ENCODE results near the gene SPATA33. TPM values are rescaled to one million over a fixed set of nuclear protein-coding genes. Genes with fewer than 3 reads are reported as not detected.

Gene SPATA33
- total RNA-seq, 1 experiment from 2014 or later, result 25.6 TPM

- H3K4me2 ChIP-seq, result no peak overlapping the region
- no peaks in the 10 kb centered on the region for H3K9me3 ChIP-seq (ENCODE audit: insufficient read depth, low read depth)
- no peaks in the 10 kb centered on the region for H3K9me2 ChIP-seq (ENCODE audit: insufficient read depth)
- H3K27me3 ChIP-seq (ENCODE audit: insufficient read depth, low read depth), result no peaks in the 10 kb centered on the region
- ChIA-PET POLR2A (ENCODE audit: unreplicated experiment) (interaction anchor here (0.6 to 0.9 kb wide), 6 partner anchors 13 to 188 kb away, joined by 4 to 8 read pairs (median 6); partner anchors contain the start of gene VPS9D1), CTCF (interaction anchor here (0.5 to 1.2 kb wide), 2 partner anchors 102 to 154 kb away, joined by 4 to 11 read pairs; no protein-coding TSS in a partner anchor)
- no peak overlapping the region for H3K27ac ChIP-seq
- TF ChIP-seq, protein P1, sequence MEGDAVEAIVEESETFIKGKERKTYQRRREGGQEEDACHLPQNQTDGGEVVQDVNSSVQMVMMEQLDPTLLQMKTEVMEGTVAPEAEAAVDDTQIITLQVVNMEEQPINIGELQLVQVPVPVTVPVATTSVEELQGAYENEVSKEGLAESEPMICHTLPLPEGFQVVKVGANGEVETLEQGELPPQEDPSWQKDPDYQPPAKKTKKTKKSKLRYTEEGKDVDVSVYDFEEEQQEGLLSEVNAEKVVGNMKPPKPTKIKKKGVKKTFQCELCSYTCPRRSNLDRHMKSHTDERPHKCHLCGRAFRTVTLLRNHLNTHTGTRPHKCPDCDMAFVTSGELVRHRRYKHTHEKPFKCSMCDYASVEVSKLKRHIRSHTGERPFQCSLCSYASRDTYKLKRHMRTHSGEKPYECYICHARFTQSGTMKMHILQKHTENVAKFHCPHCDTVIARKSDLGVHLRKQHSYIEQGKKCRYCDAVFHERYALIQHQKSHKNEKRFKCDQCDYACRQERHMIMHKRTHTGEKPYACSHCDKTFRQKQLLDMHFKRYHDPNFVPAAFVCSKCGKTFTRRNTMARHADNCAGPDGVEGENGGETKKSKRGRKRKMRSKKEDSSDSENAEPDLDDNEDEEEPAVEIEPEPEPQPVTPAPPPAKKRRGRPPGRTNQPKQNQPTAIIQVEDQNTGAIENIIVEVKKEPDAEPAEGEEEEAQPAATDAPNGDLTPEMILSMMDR (conservative IDR thresholded peaks at IDR 0.05), result no peak
- TF ChIP-seq EZH2 (IDR thresholded peaks at IDR 0.05; ENCODE audit: low read depth), result no peak
- H3K36me3 ChIP-seq (ENCODE audit: low read depth), result no peaks in the 10 kb centered on the region
- no TSS peak for BruUV-seq (replicated peaks)
- no peaks in the 10 kb centered on the region; the same call in 1 of the 2 replicates for H3K4me1 ChIP-seq (replicated peaks; ENCODE audit: insufficient read depth)
- H3F3A ChIP-seq (ENCODE audit: insufficient read depth, low read depth), result peaks cover 34% of the 10 kb centered on the region; the same call in 1 of the 2 replicates
- H2AFZ ChIP-seq, result no peak overlapping the region
- no peak overlapping the region for H3K4me3 ChIP-seq
- H4K20me1 ChIP-seq (ENCODE audit: insufficient read depth), result no peaks in the 10 kb centered on the region
- DNase-seq, result no peak
- no peaks in the 10 kb centered on the region for H3K79me2 ChIP-seq (ENCODE audit: low read depth)
- intact Hi-C loops (cut with micrococcal nuclease; ENCODE audit: unreplicated experiment), result loop anchor here (1.0 to 10.0 kb wide), 2 partner anchors 87 to 462 kb away; no protein-coding TSS in a partner anchor
Observed at GRCh38 chr16:89706518-89707260, 49.1 kb downstream of the SPATA33 start.

DNA sequence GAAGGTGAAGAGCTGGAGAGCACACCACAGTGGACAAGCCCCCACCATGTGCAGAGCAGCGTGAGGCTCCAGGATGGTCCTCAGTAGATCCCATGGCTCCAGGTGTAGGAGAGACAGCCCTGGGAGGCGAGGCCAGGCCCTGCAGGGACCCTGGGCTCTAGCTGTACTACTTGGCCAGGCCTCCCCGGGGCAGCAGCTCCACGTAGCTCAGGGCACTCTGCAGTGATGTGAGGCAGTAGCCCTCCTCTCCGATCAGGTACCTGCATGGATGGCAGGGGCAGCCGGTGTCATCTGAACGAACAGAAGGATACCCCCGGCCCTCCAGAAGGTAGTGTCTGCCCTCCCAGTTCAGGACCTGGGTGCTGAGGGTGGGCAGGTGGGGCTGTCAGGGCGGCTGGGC lies 50.1 kb downstream of the SPATA33 start:
- no TSS peak for BruUV-seq (replicated peaks)
- intact Hi-C loops (cut with micrococcal nuclease; ENCODE audit: unreplicated experiment), result loop anchor here (10.0 kb wide), 1 partner anchor 463 kb away; no protein-coding TSS in a partner anchor
- TF ChIP-seq, protein P1 (conservative IDR thresholded peaks at IDR 0.05), result no peak
- TF ChIP-seq EZH2 (IDR thresholded peaks at IDR 0.05; ENCODE audit: low read depth), result no peak
- Histone ChIP-seq H3K4me3 (no peak overlapping the region), H4K20me1 (ENCODE audit: insufficient read depth) (no peaks in the 10 kb centered on the region), H3K9me2 (ENCODE audit: insufficient read depth) (no peaks in the 10 kb centered on the region), H3K9me3 (ENCODE audit: insufficient read depth, low read depth) (no peaks in the 10 kb centered on the region), H3K36me3 (ENCODE audit: low read depth) (no peaks in the 10 kb centered on the region), H3K4me2 (no peak overlapping the region), H3K4me1 (replicated peaks; ENCODE audit: insufficient read depth) (0 out of 2 replicates have a peak, but pooled peaks cover under 1% of the 10 kb centered on the region), H3K27me3 (ENCODE audit: insufficient read depth, low read depth) (no peaks in the 10 kb centered on the region), H2AFZ (no peak overlapping the region), H3K27ac (no peak overlapping the region), H3K79me2 (ENCODE audit: low read depth) (peaks cover 8% of the 10 kb centered on the region), H3F3A (ENCODE audit: insufficient read depth, low read depth) (peaks cover 31% of the 10 kb centered on the region; the same call in 1 of the 2 replicates)
- no peak for DNase-seq
- ChIA-PET CTCF (no interaction called here), POLR2A (ENCODE audit: unreplicated experiment) (no interaction called here)

DNA sequence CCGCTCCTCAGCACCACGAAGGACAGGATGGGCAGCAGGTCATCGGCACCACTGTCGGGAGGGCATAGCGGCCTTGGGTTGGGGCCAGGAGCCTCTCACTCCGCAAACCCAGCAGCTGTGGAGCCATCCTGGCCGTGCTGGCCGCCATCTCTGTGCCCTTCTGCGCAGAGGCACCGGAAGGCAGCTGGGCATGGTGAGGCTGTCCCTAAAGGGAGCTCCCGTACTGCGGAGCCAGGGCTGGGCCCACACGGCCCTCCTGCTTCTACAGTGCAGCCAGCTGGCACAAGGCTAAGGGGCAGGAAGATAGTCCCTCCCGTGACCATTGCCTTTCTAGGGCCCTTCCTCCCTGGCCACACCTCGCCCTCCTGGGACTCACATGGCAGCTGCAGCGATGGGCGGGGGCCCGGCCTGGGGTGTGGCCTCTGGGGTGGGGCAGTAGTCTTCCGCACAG lies 50.9 kb downstream of the SPATA33 start:
- no TSS peak for BruUV-seq (replicated peaks)
- intact Hi-C loops (cut with micrococcal nuclease; ENCODE audit: unreplicated experiment), result loop anchor here (10.0 kb wide), 1 partner anchor 464 kb away; no protein-coding TSS in a partner anchor
- Histone ChIP-seq H3K79me2 (ENCODE audit: low read depth) (peaks cover 17% of the 10 kb centered on the region), H3K27me3 (ENCODE audit: insufficient read depth, low read depth) (no peaks in the 10 kb centered on the region), H3K27ac (no peak overlapping the region), H3K4me1 (replicated peaks; ENCODE audit: insufficient read depth) (peaks cover 4% of the 10 kb centered on the region; the same call in 1 of the 2 replicates), H3K9me3 (ENCODE audit: insufficient read depth, low read depth) (no peaks in the 10 kb centered on the region), H3K4me2 (no peak overlapping the region), H3F3A (ENCODE audit: insufficient read depth, low read depth) (peaks cover 26% of the 10 kb centered on the region; the same call in 1 of the 2 replicates), H3K9me2 (ENCODE audit: insufficient read depth) (no peaks in the 10 kb centered on the region), H3K4me3 (no peak overlapping the region), H3K36me3 (ENCODE audit: low read depth) (no peaks in the 10 kb centered on the region), H4K20me1 (ENCODE audit: insufficient read depth) (no peaks in the 10 kb centered on the region), H2AFZ (no peak overlapping the region)
- CTCF ChIA-PET, result no interaction called here
- TF ChIP-seq, protein P1 (conservative IDR thresholded peaks at IDR 0.05), result no peak
- no peak for TF ChIP-seq EZH2 (IDR thresholded peaks at IDR 0.05; ENCODE audit: low read depth)
- no peak for DNase-seq
- POLR2A ChIA-PET (ENCODE audit: unreplicated experiment), result no interaction called here

All from PC-9 (cell line).